ENCODE data around the gene CLEC4D. TPM values are rescaled to one million over a fixed set of nuclear protein-coding genes. Genes with fewer than 3 reads are reported as not detected.

CLEC4D gene
- total and polyA plus RNA-seq, 2 of the 8 experiments (the other 6 are each of a cell fraction or from before 2014, with no cell fraction given), result 0.14 TPM; not detected in 1

DNA sequence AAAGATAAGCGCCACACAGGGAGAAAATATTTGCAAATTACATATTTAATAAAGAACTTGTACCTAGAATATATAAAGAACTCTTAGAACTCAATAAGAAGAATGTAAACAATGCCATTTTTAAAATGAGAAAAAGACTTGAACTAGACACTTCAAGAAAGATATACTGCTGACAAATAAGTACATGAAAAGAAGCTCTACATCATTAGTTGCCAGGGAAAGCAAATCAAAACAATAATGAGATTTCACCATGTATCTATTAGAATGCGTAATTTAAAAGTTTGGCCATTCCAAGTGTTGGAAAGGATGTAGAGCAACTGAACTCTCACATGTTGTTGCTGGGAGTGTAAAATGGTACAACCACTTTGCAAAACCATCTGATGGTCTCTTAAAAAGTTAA, 34.3 kb downstream of the CLEC4D start:
- 77% methylated on average over 2 of the region's 2 CpGs; no CpG with 5 or more reads in 1 of the 2 experiments for WGBS, 2 experiments (ENCODE audit: extremely low coverage in 1 of 2, insufficient coverage in 1 of 2, insufficient read length in 1 of 2, insufficient replicate concordance in 2 of 2, low coverage in 1 of 2, low lambda C conversion rate in 2 of 2, missing lambda C conversion rate in 1 of 2)
- Histone ChIP-seq H4K91ac (replicated peaks; ENCODE audit: insufficient read length, low read length) (no peak overlapping the region), H3K23me2 (ENCODE audit: low read depth, low read length) (no peaks in the 10 kb centered on the region), H2BK5ac (ENCODE audit: low read depth, low read length) (no peak overlapping the region), H3K14ac (ENCODE audit: insufficient read length) (no peak overlapping the region), H3K18ac (ENCODE audit: extremely low read depth, low read length) (no peak overlapping the region), H3K27ac (ENCODE audit: low read depth, low read length) (no peak overlapping the region), H2BK12ac (ENCODE audit: low read depth, low read length) (no peak overlapping the region), H2BK20ac (ENCODE audit: low read length) (no peak overlapping the region), H3K79me2 (ENCODE audit: control insufficient read depth in 1 of 2, insufficient read depth in 2 of 2, low read length in 2 of 2) (no peaks in the 10 kb centered on the region), H3K9me3 (ENCODE audit: insufficient read depth in 2 of 2, low read depth in 1 of 2, low read length in 1 of 2) (no peaks in the 10 kb centered on the region), H4K8ac (ENCODE audit: extremely low read depth, insufficient read depth, low read length) (no peak overlapping the region), H3K27me3 (replicated peaks in 1 of 4; ENCODE audit: control insufficient read depth in 3 of 4, extremely low read depth in 1 of 4, insufficient read depth in 3 of 4, low read length in 3 of 4) (no peaks in the 10 kb centered on the region), H3K9ac (replicated peaks in 1 of 4; ENCODE audit: extremely low read depth in 1 of 4, low read depth in 3 of 4, low read length in 3 of 4) (no peak overlapping the region), H3K4ac (replicated peaks; ENCODE audit: insufficient read length, low read depth, low read length) (no peak overlapping the region), H4K5ac (ENCODE audit: insufficient read length, low read depth, low read length) (no peak overlapping the region), H3K56ac (replicated peaks; ENCODE audit: insufficient read length, low read depth, low read length) (no peak overlapping the region), H3K4me2 (ENCODE audit: insufficient read depth in 1 of 2, low read depth in 2 of 2, low read length in 2 of 2) (no peak overlapping the region), H2AK5ac (ENCODE audit: low read depth, low read length) (no peak overlapping the region), H2BK15ac (ENCODE audit: low read length) (no peak overlapping the region), H3K79me1 (ENCODE audit: low read depth, low read length) (no peaks in the 10 kb centered on the region), H2AFZ (ENCODE audit: low read length) (no peak overlapping the region), H3K23ac (ENCODE audit: insufficient read length) (no peak overlapping the region), H3K4me1 (replicated peaks in 1 of 4; ENCODE audit: control insufficient read depth in 3 of 4, insufficient read depth in 4 of 4, low read length in 3 of 4) (no peaks in the 10 kb centered on the region), H3K4me3 (ENCODE audit: extremely low read depth in 1 of 4, insufficient read depth in 2 of 4, low read depth in 3 of 4, low read length in 4 of 4) (no peak overlapping the region), H2BK120ac (replicated peaks; ENCODE audit: low read depth, low read length) (no peak overlapping the region), H3K36me3 (ENCODE audit: control insufficient read depth in 2 of 4, insufficient read depth in 4 of 4, low read length in 3 of 4) (no peaks in the 10 kb centered on the region), H4K20me1 (replicated peaks in 1 of 2; ENCODE audit: control insufficient read depth in 1 of 2, insufficient read depth in 2 of 2, low read length in 2 of 2) (no peaks in the 10 kb centered on the region)
- ChIA-PET POLR2A (ENCODE audit: partially characterized antibody) (no interaction called here), CTCF (ENCODE audit: partially characterized antibody) (interaction anchor here (1.5 to 2.2 kb wide), 4 partner anchors 9 to 64 kb away, joined by 3 to 8 read pairs (median 6); no protein-coding TSS in a partner anchor)
- TF ChIP-seq SP4 (IDR thresholded peaks at IDR 0.05; ENCODE audit: low read length) (no peak), CTBP2 (IDR thresholded peaks at IDR 0.05; ENCODE audit: borderline replicate concordance, insufficient read depth, insufficient read length, low read length) (no peak), YY1 (IDR thresholded peaks at IDR 0.05; ENCODE audit: low read depth, low read length) (no peak)
- FAIRE-seq, result no peak
- no peak for DNase-seq (ENCODE audit: low read depth in 1 of 2, low spot score in 2 of 2)

Data from H1 (cell line).